Measurements from ENCODE around the gene TBCCD1. TPM values are rescaled to one million over a fixed set of nuclear protein-coding genes. Genes with fewer than 3 reads are reported as not detected.

Gene TBCCD1
- total and polyA plus RNA-seq, 7 donors, result 4.6 to 10.8 (median 6.6) TPM

DNA sequence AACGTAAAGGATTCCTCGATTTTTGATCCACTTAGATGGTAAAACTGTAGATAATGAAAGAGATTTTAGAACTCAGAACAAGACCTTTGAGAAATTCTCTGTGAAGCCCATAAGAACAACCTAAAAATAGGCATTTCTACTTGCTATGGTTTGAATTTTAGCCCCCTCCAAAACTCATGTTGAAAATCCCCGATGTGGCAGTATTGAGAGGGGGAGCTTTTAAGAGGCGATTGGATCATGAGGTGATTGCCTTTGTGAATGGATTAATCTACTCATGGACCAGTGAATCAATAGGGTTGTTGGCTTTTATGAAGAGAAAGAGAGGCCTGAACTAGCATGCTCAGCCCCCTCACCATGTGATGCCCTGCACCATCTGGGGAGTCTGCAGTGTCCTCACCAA, 25.5 kb upstream of the TBCCD1 start:
- Histone ChIP-seq H3K9me3 (no peaks in the 10 kb centered on the region), H3K36me3 (ENCODE audit: insufficient read depth in 1 of 2, low read depth in 1 of 2) (no peaks in the 10 kb centered on the region), H3K27me3 (ENCODE audit: insufficient read depth in 3 of 3, low read length in 2 of 3) (no peaks in the 10 kb centered on the region), H3K4me3 (no peak overlapping the region), H3K27ac (no peak overlapping the region), H3K4me1 (no peaks in the 10 kb centered on the region)
- no peak for DNase-seq
- WGBS, 3 donors, result 86 to 91% (median 90%) methylated on average over 4 of the region's 4 CpGs
- ATAC-seq, result no peak
- TF ChIP-seq, protein P1, sequence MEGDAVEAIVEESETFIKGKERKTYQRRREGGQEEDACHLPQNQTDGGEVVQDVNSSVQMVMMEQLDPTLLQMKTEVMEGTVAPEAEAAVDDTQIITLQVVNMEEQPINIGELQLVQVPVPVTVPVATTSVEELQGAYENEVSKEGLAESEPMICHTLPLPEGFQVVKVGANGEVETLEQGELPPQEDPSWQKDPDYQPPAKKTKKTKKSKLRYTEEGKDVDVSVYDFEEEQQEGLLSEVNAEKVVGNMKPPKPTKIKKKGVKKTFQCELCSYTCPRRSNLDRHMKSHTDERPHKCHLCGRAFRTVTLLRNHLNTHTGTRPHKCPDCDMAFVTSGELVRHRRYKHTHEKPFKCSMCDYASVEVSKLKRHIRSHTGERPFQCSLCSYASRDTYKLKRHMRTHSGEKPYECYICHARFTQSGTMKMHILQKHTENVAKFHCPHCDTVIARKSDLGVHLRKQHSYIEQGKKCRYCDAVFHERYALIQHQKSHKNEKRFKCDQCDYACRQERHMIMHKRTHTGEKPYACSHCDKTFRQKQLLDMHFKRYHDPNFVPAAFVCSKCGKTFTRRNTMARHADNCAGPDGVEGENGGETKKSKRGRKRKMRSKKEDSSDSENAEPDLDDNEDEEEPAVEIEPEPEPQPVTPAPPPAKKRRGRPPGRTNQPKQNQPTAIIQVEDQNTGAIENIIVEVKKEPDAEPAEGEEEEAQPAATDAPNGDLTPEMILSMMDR (IDR thresholded peaks at IDR 0.05), result no peak
- intact Hi-C loops (cut with DNase I), result no loop called here

DNA sequence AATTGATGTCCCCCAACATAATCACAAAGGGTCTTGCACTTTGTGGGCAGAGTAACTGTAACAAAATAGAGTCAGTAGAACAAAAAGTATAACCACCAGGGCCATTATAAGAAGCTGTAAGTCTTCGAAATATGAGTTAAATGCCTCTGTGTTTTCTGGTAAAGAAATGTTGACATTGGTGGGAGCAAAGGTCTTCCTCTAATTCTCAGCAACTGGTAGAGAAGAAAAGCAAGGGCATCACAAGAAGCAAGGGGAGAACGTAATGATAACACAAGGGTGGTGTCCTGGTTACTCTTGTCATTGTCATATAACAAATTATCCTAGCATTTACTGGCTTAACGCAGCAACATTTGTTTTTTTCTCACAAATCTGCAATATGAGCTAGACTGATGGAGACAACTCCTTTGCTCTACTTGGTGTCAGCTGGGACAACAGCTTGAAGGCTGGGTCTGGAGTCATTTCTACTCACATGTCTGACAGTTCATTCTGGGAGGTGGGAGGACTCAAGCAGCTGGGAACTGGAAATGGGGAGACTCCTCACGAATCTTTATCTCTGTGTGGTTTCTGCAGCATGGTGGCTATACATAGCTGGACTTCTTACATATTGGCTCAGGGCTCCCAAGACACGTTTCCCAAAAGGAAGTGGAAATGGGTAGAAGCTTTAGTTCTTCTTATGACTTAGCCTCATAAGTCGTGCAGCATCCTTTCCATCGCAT, 23.6 kb upstream of the TBCCD1 start:
- no peak for DNase-seq
- Histone ChIP-seq H3K27me3 (ENCODE audit: insufficient read depth in 3 of 3, low read length in 2 of 3) (no peaks in the 10 kb centered on the region), H3K4me3 (no peak overlapping the region), H3K36me3 (ENCODE audit: insufficient read depth in 1 of 2, low read depth in 1 of 2) (peaks cover 5 to 7% of the 10 kb centered on the region in 2 donors), H3K9me3 (no peaks in the 10 kb centered on the region), H3K4me1 (no peaks in the 10 kb centered on the region), H3K27ac (no peak overlapping the region)
- TF ChIP-seq, protein P1 (IDR thresholded peaks at IDR 0.05), result no peak
- 74 to 79% (median 77%) methylated on average over 7 of the region's 7 CpGs for WGBS, 3 donors
- no peak for ATAC-seq
- intact Hi-C loops (cut with DNase I), result no loop called here

DNA sequence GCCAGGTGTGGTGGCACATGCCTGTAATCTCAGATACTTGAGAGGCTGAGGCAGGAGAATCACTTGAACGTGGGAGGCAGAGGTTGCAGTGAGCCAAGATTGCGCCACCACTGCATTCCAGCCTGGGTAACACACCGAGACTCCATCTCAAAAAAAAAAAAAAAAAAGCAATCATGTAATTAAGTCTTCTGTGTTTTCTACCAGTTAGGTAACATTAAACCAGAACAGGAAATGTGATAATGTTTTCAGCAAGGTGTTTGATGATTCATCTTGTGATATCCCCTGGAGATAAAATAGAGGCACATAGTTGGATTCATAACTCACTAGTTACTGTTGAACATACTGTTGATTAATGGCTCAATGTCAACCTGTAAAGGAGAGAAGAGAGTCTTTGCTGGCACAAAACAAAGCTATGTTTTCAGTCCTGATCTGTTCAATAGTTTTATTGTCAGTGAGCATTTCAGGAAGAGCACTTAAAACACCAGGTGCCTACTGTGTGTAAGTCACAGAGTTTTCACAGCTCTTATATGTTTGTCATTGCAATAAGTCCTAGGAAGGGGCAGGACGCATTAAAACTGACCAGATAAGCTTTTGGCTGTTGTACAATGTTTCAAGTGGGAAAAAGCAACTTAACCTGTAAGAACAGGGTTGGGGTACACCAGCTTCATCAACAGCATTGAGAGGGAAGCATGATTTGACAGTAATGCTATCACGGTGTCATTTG, 22.9 kb upstream of the TBCCD1 start:
- H3K9me3 ChIP-seq, result no peaks in the 10 kb centered on the region
- H3K27me3 ChIP-seq (ENCODE audit: insufficient read depth in 3 of 3, low read length in 2 of 3), result no peaks in the 10 kb centered on the region
- no peak for ATAC-seq
- no peaks in the 10 kb centered on the region for H3K4me1 ChIP-seq
- WGBS, 3 donors, result 59 to 70% (median 65%) methylated on average over 5 of the region's 5 CpGs
- H3K36me3 ChIP-seq (ENCODE audit: insufficient read depth in 1 of 2, low read depth in 1 of 2), result peaks cover 5 to 15% of the 10 kb centered on the region in 2 donors
- intact Hi-C loops (cut with DNase I), result no loop called here
- DNase-seq, result no peak
- H3K4me3 ChIP-seq, result no peak overlapping the region
- TF ChIP-seq, protein P1 (IDR thresholded peaks at IDR 0.05), result no peak
- no peak overlapping the region for H3K27ac ChIP-seq

DNA sequence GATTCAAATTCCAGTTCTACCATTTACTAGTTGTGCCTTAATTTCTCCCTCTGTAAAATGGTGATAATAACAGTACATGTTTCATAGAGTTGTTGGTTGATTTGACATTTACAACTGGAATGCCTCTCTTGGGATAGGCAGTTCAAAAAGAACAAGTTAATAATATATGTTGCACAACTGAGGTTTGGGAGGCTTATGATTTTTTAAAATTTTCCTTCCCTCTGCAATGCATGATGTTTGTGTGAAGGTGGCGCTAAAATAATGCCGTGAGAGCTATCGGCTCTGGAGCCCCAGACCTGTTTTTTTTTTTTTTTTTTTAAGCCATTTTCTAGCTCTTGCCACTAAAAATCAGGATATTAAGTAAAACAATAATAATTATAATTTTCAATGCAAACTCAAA, 22.0 kb upstream of the TBCCD1 start:
- no peaks in the 10 kb centered on the region for H3K4me1 ChIP-seq
- no peak overlapping the region for H3K4me3 ChIP-seq
- TF ChIP-seq, protein P1 (IDR thresholded peaks at IDR 0.05), result no peak
- no peak overlapping the region for H3K27ac ChIP-seq
- WGBS, 3 donors, result 40 to 50% (median 47%) methylated on average over 3 of the region's 3 CpGs
- no peaks in the 10 kb centered on the region for H3K9me3 ChIP-seq
- peaks cover 7 to 24% of the 10 kb centered on the region in 2 donors for H3K36me3 ChIP-seq (ENCODE audit: insufficient read depth in 1 of 2, low read depth in 1 of 2)
- ATAC-seq (no peak), DNase-seq (no peak)
- intact Hi-C loops (cut with DNase I), result no loop called here
- no peaks in the 10 kb centered on the region for H3K27me3 ChIP-seq (ENCODE audit: insufficient read depth in 3 of 3, low read length in 2 of 3)
